ENCODE measurements around the gene SMAD2. TPM values are rescaled to one million over a fixed set of nuclear protein-coding genes. Genes with fewer than 3 reads are reported as not detected.

SMAD2 gene
- total RNA-seq, 2 experiments from 2014 or later: 40.4 to 81.1 TPM

DNA sequence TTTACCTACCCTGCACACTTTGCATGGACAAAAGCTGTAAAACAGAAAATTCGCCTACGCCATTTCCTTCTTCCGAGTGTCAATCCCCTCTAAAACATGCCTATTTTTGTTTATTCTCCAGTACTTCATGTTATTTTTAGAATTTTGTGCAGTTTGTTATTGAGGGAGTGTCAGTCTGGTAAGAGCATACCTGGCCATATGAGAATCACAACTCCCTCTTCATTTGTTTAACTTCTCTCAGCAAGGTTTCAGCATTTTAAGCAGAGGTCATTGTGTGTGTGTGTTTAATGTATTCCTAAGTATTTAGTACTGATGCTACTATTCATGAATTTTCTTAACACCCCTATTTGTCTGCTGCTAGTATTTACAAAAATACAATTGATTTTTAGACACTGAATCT is 49.4 kb downstream of the SMAD2 start:
- H3K27ac ChIP-seq (ENCODE audit: low read depth, low read length, poor library complexity, severe bottlenecking): no peak overlapping the region
- TF ChIP-seq, protein P1, sequence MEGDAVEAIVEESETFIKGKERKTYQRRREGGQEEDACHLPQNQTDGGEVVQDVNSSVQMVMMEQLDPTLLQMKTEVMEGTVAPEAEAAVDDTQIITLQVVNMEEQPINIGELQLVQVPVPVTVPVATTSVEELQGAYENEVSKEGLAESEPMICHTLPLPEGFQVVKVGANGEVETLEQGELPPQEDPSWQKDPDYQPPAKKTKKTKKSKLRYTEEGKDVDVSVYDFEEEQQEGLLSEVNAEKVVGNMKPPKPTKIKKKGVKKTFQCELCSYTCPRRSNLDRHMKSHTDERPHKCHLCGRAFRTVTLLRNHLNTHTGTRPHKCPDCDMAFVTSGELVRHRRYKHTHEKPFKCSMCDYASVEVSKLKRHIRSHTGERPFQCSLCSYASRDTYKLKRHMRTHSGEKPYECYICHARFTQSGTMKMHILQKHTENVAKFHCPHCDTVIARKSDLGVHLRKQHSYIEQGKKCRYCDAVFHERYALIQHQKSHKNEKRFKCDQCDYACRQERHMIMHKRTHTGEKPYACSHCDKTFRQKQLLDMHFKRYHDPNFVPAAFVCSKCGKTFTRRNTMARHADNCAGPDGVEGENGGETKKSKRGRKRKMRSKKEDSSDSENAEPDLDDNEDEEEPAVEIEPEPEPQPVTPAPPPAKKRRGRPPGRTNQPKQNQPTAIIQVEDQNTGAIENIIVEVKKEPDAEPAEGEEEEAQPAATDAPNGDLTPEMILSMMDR (conservative IDR thresholded peaks at IDR 0.05; ENCODE audit: low read length): no peak
- no peak for TF ChIP-seq EZH2phosphoT487 (IDR thresholded peaks at IDR 0.05; ENCODE audit: borderline replicate concordance, low read depth, low read length)
- no peak for DNase-seq (ENCODE audit: low spot score)
- POLR2A ChIA-PET: no interaction called here
- no peaks in the 10 kb centered on the region for H3K9me2 ChIP-seq (ENCODE audit: insufficient read depth, low read length)
- no peaks in the 10 kb centered on the region for H3K4me1 ChIP-seq (ENCODE audit: insufficient read depth, low read length, poor library complexity, severe bottlenecking)
- H2AFZ ChIP-seq (ENCODE audit: low read length): no peak overlapping the region
- no peaks in the 10 kb centered on the region for H3K79me2 ChIP-seq (ENCODE audit: insufficient read depth, low read depth, low read length)
- H3K4me2 ChIP-seq (ENCODE audit: low read length): no peak overlapping the region
- H3K9me3 ChIP-seq (ENCODE audit: low read length): no peaks in the 10 kb centered on the region
- no peak overlapping the region for H3K4me3 ChIP-seq (ENCODE audit: low read depth, low read length, poor library complexity, severe bottlenecking)
- peaks cover 29% of the 10 kb centered on the region for H3K36me3 ChIP-seq (ENCODE audit: insufficient read depth, low read length)
- intact Hi-C loops (cut with micrococcal nuclease; ENCODE audit: unreplicated experiment): no loop called here
- BruUV-seq (replicated peaks): no TSS peak
- CTCF ChIA-PET (ENCODE audit: unreplicated experiment): no interaction called here
- H4K20me1 ChIP-seq (ENCODE audit: insufficient read depth, low read length): no peaks in the 10 kb centered on the region

DNA sequence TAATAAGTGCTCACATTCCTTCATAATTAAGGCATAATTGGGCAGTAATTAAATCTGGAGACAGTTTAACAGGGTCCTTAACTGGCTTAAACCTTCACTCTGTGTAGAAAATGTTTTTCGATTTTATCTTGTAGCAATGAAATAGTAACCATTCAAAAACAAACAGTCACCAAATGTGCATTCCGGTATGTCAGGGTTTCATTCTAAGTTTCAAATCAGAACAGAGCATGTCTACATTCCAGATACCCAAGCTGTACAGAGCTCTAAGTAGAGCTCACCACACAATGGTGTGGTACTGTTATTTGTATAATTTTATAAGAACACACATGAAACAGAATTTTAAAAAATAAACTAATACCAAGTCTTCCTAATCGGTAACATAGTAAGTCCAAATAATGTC is 52.6 kb downstream of the SMAD2 start:
- intact Hi-C loops (cut with micrococcal nuclease; ENCODE audit: unreplicated experiment): no loop called here
- Histone ChIP-seq H3K79me2 (ENCODE audit: insufficient read depth, low read depth, low read length) (no peaks in the 10 kb centered on the region), H3K4me3 (ENCODE audit: low read depth, low read length, poor library complexity, severe bottlenecking) (no peak overlapping the region), H3K9me3 (ENCODE audit: low read length) (no peaks in the 10 kb centered on the region), H3K4me1 (ENCODE audit: insufficient read depth, low read length, poor library complexity, severe bottlenecking) (no peaks in the 10 kb centered on the region), H3K27ac (ENCODE audit: low read depth, low read length, poor library complexity, severe bottlenecking) (no peak overlapping the region), H3K4me2 (ENCODE audit: low read length) (no peak overlapping the region), H2AFZ (ENCODE audit: low read length) (no peak overlapping the region), H3K9me2 (ENCODE audit: insufficient read depth, low read length) (no peaks in the 10 kb centered on the region), H3K36me3 (ENCODE audit: insufficient read depth, low read length) (peaks cover 19% of the 10 kb centered on the region), H4K20me1 (ENCODE audit: insufficient read depth, low read length) (no peaks in the 10 kb centered on the region)
- POLR2A ChIA-PET: no interaction called here
- TF ChIP-seq, protein P1 (conservative IDR thresholded peaks at IDR 0.05; ENCODE audit: low read length): no peak
- TF ChIP-seq EZH2phosphoT487 (IDR thresholded peaks at IDR 0.05; ENCODE audit: borderline replicate concordance, low read depth, low read length): no peak
- no peak for DNase-seq (ENCODE audit: low spot score)
- no TSS peak for BruUV-seq (replicated peaks)
- CTCF ChIA-PET (ENCODE audit: unreplicated experiment): no interaction called here

DNA sequence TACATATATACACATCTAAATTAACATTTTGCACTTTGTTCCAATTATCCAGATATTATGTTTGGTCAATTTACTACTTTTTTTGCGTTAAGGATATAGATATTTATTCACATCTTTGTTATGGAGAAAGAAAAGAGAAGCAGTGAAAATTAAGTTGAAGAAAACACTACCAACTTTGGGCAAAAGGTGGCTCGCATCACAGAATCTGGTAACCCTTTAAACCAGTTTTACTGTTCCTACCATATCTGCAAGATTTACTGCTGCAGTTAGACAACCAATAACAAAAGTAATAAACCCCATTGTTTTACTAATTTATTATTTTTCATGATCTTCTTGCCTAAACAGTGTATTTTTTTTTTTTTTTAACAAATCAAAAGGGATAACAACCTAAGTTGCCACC is 53.6 kb downstream of the SMAD2 start:
- no peak for DNase-seq (ENCODE audit: low spot score)
- H3K4me3 ChIP-seq (ENCODE audit: low read depth, low read length, poor library complexity, severe bottlenecking): no peak overlapping the region
- TF ChIP-seq, protein P1 (conservative IDR thresholded peaks at IDR 0.05; ENCODE audit: low read length): no peak
- TF ChIP-seq EZH2phosphoT487 (IDR thresholded peaks at IDR 0.05; ENCODE audit: borderline replicate concordance, low read depth, low read length): no peak
- ChIA-PET CTCF (ENCODE audit: unreplicated experiment) (no interaction called here), POLR2A (interaction anchor here (0.7 kb wide), 1 partner anchor 30 kb away, joined by 3 read pairs; no protein-coding TSS in a partner anchor)
- no peaks in the 10 kb centered on the region for H3K9me3 ChIP-seq (ENCODE audit: low read length)
- H3K79me2 ChIP-seq (ENCODE audit: insufficient read depth, low read depth, low read length): no peaks in the 10 kb centered on the region
- H3K27ac ChIP-seq (ENCODE audit: low read depth, low read length, poor library complexity, severe bottlenecking): no peak overlapping the region
- H3K9me2 ChIP-seq (ENCODE audit: insufficient read depth, low read length): no peaks in the 10 kb centered on the region
- no TSS peak for BruUV-seq (replicated peaks)
- H3K36me3 ChIP-seq (ENCODE audit: insufficient read depth, low read length): peaks cover 10% of the 10 kb centered on the region
- H3K4me2 ChIP-seq (ENCODE audit: low read length): no peak overlapping the region
- intact Hi-C loops (cut with micrococcal nuclease; ENCODE audit: unreplicated experiment): no loop called here
- no peaks in the 10 kb centered on the region for H4K20me1 ChIP-seq (ENCODE audit: insufficient read depth, low read length)
- no peaks in the 10 kb centered on the region for H3K4me1 ChIP-seq (ENCODE audit: insufficient read depth, low read length, poor library complexity, severe bottlenecking)
- no peak overlapping the region for H2AFZ ChIP-seq (ENCODE audit: low read length)
